ENCODE results near the gene RNF166.

DNA sequence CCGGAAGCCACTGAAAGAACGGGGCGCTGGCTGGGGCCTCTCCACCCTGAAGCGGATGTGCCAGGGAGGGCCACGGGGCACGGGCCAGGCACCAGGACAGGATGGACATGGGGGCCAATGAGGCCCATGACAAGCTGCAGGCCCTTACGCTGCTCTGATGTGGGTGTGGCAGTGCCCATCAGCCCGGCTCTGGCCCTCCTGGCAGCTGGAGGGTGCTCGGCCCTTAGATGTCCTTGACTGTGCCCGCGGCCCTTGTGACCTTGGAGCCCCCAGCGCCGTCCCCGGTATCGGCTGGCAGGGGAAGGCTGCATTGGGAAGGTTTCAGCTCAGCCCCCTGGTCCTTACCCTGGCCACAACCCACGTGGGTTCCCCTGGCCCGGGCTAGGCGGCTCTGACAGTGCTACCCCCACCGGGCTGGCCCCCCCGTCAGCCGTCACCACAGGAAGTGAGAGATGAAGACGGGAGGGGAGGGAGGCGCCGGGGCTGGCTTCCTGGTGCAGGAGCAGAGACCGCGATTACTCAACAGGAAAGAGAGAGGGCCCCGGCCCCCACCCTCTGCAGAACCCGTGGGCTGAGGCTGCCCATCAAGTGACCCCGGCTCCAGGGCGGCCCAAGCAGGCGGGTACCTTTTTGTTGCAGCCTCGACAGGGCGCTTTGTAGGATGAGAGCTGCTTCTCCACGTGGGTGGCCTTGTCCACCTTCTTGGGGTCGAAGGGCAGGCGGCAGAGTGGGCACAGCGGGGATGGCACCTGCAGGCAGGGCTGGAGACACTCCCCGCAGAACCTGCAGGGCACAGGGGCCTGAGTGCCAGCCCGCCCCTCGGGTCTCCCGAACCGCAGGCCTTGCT, 5.3 kb downstream of the RNF166 start:
- TF ChIP-seq EZH2 (optimal IDR thresholded peaks at IDR 0.05; ENCODE audit: low read depth, low read length), result no peak
- TF ChIP-seq, protein P1, sequence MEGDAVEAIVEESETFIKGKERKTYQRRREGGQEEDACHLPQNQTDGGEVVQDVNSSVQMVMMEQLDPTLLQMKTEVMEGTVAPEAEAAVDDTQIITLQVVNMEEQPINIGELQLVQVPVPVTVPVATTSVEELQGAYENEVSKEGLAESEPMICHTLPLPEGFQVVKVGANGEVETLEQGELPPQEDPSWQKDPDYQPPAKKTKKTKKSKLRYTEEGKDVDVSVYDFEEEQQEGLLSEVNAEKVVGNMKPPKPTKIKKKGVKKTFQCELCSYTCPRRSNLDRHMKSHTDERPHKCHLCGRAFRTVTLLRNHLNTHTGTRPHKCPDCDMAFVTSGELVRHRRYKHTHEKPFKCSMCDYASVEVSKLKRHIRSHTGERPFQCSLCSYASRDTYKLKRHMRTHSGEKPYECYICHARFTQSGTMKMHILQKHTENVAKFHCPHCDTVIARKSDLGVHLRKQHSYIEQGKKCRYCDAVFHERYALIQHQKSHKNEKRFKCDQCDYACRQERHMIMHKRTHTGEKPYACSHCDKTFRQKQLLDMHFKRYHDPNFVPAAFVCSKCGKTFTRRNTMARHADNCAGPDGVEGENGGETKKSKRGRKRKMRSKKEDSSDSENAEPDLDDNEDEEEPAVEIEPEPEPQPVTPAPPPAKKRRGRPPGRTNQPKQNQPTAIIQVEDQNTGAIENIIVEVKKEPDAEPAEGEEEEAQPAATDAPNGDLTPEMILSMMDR (IDR thresholded peaks at IDR 0.05; ENCODE audit: low read length), result no peak

All from MM.1S (cell line).